Stimulated activated CD8-positive, alpha-beta memory T cell treated with anti-CD3 and anti-CD28 coated beads, Interleukin-15, amount 100 ng/mL, for 24 hours (primary cell): ENCODE measurements around the gene NFYC.

Experiments
- DNase-seq: peaks from one replicate; pipeline ENCODE4 v3.0.0-alpha.2; 2020; ENCODE audit warnings: low read depth

Gene NFYC

DNA sequence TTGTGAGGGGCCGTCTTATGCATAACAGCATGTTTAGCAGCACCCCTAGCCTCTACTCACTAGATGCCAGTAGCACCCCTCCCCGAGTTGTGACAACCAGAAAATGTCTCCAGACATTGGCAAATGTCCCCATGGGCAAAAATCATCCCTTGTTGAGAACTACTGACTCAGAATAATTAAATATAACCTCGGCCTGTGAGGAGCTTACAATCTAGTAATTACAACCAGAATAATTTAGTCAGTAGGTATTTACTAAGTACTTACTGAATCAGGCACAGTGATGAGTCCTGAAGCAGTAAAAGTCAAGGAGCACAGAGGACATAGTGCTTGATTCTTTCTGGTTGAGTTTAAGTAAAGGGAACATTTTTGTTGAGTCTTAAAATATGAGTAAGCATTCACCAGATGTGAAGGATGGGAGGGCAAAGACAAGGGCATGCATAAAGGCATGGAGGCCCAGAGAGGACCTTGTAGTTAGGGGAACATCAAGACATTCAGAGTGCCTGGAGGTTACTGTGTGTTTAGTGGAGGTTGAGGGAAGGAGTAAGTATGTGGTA lies 48.0 kb downstream of the NFYC start:
- no peak for DNase-seq

DNA sequence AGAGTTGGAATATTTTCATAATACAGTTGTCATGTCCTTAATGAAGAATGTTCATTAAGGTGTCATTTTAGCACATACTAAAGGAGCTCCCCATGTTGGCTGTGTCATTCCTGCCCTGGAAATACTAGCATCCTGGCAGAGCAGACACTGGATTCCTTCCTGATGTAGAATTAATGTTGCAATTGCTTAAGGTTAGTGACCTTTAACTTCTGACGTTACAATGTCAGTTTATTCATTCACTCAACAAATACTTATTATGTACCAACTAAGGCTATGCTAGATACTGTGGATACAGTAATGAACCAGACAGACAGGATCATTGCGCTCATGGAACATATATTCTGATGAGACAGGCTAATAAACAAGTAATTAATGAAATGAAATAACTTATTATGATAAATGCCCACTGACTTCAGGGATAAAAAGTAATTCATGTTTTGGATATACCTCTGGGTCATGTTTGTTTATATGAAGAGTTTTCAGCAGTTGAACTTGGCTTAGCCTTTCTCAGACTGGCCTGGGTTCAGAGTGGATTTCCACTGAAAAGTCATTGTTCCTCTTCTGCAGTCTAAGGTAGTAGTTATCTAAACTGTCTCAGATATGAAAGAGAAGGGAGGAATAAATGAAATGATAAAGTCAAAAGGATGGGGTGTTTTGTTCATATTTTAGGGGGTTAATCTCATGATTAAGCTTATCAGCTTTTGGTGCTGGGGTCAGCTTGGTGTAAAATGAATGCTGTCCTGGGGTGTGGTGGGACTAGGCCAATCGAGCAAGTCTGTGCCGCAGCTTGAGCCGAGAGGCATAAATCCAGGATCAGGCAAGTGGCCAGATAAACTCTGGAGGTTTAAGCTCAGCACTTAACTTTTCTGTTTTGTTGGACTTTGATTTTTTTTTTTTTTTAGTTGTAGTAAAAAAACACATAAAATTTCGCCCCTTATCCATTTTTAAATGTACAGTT lies 48.8 kb downstream of the NFYC start:
- no peak for DNase-seq

DNA sequence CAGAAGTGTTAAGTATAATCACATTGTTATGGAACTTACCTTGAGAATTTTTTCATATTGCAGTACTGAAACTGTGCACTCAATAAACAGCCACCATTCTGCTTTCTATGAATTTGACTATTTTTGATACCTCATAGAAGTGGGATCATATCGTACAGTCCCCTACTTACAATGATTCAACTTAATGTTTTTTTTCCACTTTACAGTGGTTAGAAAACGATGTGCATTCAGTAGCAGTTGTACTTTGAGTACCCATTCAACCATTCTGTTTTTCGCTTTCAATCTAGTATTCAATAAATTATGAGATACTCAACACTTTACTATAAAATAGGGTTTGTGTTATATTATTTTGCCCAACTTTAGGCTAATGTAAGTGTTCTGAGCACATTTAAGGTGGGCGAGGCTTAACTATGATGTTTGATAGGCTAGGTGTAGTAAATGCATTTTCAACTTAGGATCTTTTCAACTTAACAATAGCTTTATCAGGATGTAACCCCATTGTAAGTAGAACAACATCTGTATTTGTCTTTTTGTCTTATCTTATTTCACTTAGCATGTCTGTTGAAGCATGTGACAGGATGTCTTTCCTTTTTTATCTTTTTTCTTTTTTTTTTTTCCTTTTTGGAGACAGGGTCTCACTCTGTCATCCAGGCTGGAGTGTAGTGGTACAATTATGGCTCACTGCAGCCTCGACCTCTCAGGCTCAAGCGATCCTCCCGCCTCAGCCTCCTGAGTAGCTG lies 49.7 kb downstream of the NFYC start:
- DNase-seq, result no peak

DNA sequence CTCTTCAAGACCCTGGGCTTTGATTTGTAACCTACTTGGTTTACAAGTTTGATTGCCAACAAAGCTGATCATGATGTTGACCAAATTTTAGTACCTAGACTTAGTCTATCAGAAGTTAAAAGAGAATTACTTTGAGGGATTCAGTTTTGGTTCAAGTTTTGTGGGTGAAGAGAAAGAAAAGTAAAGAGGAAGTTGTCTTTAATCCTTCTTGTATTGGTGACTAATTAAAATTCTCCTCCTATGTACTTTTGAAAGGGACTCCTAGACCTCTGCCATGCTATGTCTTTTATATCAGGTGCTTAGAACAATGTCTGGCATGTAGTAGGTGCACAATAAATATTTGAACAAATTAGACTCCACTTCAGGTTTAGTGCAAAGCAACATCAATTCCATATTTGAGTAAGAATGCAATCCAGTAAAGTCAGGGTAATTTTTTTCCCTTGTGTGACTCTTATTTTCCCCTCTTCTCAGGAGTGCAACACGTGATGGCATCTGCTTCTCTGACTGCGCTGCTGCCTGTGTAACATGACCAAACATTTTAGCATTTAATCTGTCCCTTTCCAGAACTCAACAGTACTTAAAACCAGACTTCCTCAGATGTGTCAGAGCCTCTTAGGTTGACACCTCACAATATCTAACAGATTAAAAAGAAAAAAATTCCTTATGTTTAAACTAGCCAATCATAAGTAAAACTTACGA lies 51.0 kb downstream of the NFYC start:
- DNase-seq, result no peak

DNA sequence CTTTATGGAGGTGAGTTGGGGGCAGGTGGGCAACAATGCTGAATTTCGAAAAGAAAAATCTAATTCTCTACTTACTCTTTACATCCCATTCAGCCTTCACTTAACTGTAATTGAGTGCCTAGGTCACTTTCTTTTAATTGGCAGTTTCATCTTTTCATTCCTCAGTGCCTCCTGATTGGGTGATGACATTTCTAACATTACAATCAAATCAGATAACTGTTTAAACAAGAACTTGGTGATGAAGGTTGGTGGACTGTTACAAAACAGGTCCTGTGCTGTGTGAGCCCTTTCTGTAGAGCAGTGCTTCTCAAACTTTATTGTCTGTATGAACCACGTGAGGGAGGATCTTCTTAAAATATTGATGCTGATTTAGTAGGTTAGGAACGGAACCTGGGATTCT lies 51.9 kb downstream of the NFYC start:
- no peak for DNase-seq

DNA sequence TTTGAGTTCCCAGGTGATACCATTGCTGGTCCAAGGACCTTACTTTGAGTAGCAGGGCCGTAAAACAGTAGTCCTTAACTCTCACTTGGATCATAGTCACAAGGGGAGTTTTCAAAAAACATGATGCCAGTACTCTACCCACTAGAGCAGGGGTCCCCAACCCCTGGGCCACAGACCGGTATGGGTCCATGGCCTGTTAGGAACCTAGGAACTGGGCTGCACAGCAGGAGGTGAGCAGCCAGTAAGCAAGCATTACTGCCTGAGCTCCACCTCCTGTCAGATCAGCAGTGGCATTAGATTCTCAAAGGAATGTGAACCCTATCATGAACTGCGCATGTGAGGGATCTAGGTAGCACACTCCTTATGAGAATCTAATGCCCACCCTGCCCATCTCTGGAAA lies 52.4 kb downstream of the NFYC start:
- no peak for DNase-seq

DNA sequence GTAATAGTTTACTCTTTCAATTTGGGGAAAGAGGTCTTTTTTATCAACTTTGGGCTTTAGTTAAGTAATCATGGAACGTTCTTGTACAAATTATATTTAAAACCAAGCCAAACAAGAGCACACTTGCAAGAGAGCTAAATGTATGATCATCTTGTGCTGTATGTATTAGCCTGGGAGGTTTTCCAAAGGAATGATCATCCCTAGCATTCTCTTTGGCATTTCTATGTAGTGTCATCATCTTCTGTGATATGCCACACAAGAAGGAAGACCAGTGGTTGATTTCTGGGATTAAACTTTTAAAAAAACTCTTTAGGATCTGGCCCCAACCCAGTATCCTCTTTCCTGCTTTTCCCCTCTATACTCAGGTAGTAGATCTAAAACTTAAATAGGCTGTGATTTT lies 53.7 kb downstream of the NFYC start:
- no peak for DNase-seq

DNA sequence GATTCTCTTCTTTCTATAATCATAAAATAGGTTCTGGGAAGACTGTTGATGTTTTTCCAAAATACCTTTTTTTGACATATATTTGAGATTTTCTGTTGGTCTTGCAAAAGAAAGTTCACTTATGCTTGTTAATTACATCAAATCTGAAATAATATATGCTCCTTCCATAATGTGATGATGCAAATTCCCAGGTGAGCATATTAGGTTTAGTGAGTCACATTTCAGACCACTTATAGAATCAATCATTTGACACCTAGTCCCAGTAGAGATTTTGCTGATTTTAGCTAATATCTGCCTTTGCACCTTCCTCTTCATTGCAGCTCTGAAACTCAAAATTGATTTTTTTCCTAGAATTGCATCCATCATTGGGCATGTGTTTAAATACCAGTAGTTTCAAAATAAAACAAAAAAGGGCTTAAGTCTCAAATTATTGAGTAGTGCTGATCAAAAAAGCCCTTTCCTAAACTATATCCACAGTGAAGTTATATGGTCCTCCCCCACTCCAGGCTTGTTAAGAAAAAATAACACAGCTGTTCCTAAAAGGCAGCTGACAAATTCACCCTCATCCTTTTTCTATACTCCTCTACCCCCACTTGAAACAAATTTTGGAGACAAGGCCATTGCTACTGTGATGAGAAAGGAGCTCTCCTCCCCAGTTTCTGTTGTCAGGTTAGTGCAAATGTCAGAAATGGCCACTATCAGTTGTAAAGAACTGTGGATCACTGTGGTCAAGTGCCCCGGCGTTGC lies 55.0 kb downstream of the NFYC start:
- no peak for DNase-seq

DNA sequence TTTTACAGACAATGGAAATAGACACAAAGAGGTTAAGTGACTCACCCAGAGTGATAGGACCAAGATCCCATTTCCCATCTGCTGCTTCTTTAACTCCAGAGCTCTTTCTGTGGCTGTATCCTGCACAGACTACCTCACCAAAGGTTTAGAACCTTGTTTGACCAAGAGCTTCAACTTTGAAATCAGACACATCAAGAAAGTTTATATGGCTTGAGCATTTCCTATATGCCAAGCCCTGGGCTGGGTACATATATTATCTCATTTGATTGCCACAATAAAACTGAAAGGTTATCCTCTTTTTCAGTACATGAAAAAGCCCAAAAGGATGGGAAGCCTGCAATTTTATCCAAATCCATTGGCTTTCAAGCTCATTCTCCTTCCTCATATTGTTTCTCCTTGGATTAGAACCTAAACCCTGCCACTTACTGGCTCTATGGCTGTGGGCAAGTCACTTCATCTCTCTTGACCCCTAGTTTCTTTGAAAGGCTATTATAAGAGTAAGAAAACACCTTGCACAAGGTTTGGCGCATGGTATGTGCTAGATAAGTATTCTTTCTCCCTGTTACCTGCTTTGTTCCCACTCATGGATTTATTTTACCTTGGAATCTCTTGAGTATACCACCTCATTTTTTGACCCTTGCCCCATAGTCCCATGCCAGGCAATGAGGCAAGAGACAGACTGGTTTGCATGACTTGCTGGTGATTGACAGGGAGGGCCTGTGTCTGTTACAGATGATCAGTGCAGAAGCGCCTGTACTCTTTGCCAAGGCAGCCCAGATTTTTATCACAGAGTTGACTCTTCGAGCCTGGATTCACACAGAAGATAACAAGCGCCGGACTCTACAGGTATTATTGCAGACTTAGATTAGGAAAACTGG lies 57.6 kb downstream of the NFYC start:
- no peak for DNase-seq

DNA sequence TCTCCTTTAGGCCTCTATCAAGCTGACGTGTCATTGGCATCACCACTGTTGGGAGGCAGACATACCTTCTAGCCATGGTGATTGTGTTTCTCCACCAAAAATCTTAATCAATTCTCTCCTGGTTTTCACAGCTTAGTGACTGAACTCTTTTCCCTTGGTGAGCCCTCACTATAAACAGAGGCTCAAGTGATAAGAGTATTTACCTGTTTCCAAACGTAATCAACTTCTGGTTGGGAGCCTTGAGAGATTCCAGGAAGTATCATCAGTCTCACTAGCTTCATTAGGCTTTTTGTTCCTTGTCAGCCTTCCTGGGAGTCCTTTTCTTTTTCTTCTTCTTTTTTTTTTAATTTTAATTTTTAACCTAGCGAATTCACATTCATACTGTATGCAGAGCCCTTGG lies 58.3 kb downstream of the NFYC start:
- DNase-seq, result no peak

DNA sequence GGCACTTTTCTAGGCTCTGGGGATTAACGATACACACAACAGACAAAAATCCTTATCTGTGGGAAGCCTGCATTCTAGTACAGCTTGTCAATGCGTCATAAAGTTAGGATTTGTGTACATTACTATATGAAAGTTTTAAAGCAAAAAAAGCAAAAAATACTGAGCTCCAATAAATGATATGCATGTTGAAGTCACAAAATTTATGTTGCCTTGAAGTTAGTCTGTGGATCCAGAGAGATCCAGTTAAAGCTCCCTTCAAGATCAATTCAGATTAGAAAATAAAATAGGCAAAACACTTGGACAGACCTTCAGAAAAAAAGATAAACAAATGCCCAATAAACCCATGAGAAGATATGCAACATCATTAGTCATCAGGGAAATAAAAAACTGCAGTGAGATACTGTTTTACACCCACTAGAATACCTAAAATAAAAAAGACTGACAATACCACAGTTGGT lies 59.0 kb downstream of the NFYC start:
- no peak for DNase-seq

DNA sequence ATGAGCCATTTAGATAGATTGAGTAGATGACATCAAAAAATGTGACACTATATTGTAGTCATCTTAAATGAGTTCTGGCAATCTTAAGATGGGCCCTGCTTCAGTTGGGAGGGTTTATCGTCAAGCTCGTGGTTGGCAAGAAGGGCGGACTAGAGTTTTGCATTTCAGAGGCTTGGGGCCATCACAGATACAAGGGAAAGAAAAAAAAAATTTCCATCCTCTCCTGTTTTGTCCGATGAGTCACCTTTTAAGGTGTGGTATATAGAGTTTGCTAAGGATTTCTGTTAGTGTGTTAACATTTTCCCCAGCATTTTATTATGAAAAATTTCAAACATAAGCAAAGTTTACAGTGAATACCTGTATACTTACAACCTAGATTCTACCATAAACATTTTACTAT lies 60.3 kb downstream of the NFYC start:
- DNase-seq, result no peak

DNA sequence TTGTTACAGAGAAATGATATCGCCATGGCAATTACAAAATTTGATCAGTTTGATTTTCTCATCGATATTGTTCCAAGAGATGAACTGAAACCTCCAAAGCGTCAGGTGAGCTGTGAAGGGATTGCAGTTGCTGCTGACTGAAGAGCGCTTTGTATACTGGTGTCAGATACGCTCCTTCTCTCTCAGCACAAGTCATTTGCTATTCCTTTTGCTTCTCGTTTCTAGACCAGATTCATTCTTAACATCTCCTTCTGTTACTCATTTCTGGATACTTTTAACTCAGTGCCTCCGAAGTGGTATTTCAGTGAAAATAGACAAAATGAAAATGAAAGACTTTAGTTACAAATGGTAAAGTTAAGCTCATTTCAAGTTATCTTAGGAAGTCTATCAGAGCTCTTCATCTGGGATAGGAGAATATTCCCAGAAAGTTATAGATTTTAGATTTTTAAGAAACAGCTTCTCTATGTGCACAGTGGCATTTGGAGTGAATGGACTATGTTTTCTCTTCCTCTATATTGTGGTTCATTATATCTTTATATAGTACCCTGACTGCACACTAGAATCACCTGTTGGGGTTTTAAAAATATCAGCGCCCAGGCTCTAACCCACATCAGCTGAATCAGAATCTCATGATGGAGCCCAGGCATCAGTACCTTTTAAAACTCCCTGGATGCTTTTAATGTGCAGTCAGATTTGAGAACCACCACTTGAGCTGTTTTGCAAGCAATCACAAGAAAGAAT lies 61.8 kb downstream of the NFYC start:
- no peak for DNase-seq

DNA sequence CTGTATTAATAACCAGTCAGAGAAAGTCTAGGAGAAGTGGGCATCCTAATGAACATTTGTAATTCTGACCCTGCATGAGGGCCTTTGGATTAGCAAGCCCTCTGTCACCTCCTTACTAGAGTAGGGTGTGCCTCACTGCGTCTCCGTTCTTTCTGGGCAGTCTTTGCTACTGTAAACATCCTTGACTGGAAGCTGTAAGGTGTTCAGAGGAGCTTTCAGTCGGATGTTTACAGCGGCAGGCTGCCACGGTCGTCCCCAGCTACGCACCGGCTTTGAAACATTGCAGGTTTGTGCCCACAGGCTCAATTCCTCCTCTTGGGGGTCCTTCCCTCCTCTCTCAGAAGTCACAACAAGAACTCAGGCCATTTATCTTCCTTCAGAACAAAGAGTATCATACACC lies 62.7 kb downstream of the NFYC start:
- DNase-seq, result no peak

DNA sequence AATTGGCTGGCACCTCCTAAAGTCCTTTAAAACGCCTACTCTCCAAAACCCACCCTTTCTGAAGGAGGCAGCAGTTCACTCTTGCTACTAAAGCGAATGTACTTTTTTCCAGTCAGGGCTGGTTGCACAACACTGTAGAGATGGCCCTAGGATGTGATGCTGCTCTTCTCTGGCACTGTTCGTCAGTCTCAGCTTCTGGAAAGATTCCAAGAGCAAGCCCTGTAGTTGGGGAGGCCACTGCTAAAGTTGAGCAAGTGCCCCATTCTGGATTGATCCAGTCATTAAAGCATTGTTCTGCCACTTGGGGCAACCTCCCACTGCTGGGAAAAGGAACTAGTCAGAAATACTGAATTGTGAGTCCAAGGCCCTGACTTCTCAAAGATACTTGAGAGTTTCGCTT lies 63.6 kb downstream of the NFYC start:
- DNase-seq, result no peak

DNA sequence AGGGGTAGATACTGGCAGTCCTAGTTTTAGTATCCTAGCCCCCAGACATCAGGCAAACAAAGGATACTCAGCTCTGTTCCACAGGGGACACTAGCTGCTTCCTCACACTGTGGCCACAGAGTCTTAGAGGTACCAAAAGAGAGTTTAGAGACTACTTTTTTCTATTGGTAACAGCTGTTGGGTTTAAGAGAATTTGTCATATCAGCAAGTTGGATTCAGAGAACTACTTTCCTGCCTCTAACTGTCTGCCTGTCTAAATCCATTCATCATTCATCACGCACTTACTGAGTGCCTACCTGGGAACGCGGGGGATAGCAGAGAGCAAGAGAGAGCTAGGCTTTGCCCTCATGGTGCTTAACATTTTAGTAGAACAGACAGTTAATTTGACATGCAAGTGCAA lies 65.0 kb downstream of the NFYC start:
- no peak for DNase-seq

DNA sequence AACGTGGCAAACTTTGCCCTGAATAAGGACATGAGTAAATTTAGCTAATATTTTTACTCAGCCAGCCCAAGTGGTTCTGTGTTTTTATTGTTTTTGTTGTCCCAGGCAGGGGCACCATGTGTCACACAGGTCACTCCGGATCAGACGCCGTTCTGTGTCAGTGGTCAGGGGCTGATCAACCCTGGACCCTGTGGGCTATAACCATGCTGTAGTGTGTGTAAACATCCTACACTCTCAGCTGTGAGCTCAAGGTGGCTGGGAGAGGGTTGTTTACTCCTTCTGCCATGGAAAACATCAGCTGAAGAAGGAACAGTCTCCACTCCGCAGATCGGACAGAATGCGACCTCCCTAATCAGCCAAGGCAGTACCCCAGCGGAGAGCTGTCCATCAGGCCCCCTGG lies 65.6 kb downstream of the NFYC start:
- no peak for DNase-seq

DNA sequence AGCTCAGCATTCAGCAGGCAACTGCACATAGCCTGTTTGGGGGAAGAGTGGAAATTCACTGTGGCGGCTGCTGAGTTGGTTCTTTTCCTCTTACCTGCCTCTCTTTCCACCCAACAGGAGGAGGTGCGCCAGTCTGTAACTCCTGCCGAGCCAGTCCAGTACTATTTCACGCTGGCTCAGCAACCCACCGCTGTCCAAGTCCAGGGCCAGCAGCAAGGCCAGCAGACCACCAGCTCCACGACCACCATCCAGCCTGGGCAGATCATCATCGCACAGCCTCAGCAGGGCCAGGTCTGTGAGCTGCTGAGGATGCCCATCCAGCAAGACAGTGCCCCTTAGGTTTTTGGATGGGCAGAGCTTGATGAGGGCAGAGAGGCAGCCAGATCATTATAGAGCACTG lies 66.5 kb downstream of the NFYC start:
- no peak for DNase-seq

DNA sequence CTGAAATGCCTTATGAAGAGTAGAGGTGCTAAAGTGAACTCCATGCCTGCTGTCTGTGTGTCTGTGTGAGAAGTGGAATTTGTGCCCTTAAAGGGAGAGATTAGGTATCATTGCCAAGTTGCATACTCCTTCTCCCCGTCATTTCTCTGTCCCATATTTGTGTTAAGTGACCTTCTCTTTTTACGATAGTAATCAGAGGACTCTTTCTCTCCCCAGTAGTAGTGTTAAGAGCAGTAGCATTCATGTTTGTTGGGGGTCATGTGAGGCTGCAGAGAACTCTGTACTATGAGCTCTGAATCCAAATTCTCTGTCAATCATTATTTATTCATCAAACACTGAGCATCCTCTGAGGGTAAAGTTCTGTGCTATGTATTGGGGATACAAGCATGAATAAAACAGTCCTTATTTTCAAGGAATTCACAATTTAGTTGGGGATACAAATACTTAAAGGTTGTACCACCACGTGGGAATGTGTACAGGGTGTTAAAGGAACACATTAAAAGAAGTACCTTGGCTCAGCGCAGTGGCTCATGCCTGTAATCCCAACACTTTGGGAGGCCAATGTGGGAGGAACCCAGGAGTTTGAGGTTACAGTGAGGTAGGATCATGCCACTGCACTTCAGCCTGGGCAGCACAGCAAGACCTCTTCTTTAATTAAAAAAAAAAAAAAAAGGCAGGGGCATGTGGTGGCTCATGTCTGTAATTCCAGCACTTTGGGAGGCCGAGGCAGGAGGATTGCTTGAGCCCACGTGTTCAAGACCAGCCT lies 67.3 kb downstream of the NFYC start:
- DNase-seq, result no peak
